ENCODE data around the gene TEKT3.

TEKT3 gene

GRCh38 chr17:15341385-15341849, at the start of gene TEKT3:
Gene TEKT3, minus strand, starts transcription at chr17:15341597. Its CDS starts 10,012 bp downstream, at chr17:15331585.
- FAIRE-seq (no peak), DNase-seq (ENCODE audit: extremely low spot score, insufficient read length, low read depth) (no peak)

GRCh38 chr17:15388356-15389041, 47.1 kb upstream of the TEKT3 start:
- DNase-seq (ENCODE audit: extremely low spot score, insufficient read length, low read depth) (no peak), FAIRE-seq (no peak)

- no peak for FAIRE-seq
- no peak for DNase-seq (ENCODE audit: extremely low spot score, insufficient read length, low read depth)
Measured at GRCh38 chr17:15386083-15386482, 44.7 kb upstream of the TEKT3 start.

- DNase-seq (ENCODE audit: extremely low spot score, insufficient read length, low read depth) (no peak), FAIRE-seq (no peak)
Measured at GRCh38 chr17:15385305-15385704, 43.9 kb upstream of the TEKT3 start.

DNA sequence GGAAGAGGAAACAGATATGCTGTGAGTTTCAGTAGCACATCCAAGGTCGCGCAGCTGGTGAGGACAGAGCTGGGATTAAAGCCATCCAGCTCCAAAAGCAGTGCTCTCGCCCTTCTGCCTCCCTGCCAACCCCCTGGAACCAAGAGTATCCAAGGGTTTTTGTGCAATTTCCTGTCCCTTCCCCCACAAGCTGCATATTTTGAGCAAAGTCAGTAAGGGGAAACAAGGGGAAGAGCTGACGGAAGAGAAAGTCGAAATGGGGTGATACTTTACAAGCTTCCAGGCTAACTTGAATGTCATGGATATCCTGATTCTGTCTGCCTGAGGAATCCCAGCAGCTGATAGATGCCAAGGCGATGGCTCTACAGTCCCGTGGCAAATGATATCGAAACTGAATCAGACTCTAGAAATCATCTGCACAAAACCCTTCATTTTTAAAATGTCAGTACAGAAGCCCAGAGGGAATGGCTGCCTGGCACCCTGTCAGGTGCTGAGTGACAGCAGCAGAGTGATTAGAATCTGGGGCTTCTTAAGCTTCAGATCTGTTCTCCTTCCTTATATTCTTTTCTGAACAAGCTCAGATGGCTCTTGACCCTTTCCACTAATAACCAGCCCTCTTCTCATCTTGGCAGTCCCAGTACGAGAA, 42.9 kb upstream of the TEKT3 start:
- FAIRE-seq, result no peak
- no peak for DNase-seq (ENCODE audit: extremely low spot score, insufficient read length, low read depth)

GRCh38 chr17:15382914-15383313, 41.5 kb upstream of the TEKT3 start:
- FAIRE-seq (no peak), DNase-seq (ENCODE audit: extremely low spot score, insufficient read length, low read depth) (no peak)

DNA sequence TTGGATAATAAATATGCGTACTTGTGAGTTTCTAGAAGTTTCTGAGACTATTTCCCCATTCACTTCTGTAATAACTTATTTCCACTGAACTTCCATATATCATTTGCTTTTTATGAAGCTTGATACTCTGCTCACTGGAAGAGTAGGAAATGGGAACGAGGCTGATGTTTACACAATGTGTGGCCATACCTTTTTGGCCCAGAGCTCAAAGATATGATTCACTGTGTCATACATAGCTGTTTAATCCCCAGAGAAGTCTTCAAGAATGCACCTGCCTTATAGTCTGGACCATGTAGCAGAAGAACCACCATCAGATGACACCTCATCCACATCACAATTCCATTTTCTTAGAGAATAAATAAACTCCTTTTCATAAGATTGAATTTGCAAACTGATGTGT, 40.3 kb upstream of the TEKT3 start:
- no peak for FAIRE-seq

DNA sequence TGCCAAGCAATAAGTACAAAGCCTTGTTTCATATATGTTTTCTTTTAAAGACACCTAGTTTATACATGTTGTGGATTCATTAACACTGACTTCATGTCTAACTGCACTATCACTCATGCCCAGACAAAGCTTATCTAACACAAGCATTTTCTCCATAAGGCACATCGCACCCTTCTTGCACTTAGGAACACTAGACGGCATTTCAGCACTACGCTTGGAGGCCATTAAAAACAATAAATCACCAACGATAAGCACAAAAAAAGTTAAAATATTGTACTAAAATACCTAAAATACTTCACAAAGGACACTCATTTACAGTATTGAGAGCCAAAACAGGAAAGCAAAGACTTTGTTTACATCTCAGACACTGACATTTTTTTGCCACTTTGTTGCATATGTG, 39.0 kb upstream of the TEKT3 start:
- DNase-seq (ENCODE audit: extremely low spot score, insufficient read length, low read depth) (no peak), FAIRE-seq (no peak)

More for the DNA sequence above, 40.3 kb upstream of the TEKT3 start:
- no peak for DNase-seq (ENCODE audit: extremely low spot score, insufficient read length, low read depth)

- FAIRE-seq (no peak), DNase-seq (ENCODE audit: extremely low spot score, insufficient read length, low read depth) (no peak)
Measured at GRCh38 chr17:15379659-15380058, 38.3 kb upstream of the TEKT3 start.

GRCh38 chr17:15378243-15378642, 36.8 kb upstream of the TEKT3 start:
- DNase-seq (ENCODE audit: extremely low spot score, insufficient read length, low read depth), result no peak
- FAIRE-seq, result no peak

- FAIRE-seq (no peak), DNase-seq (ENCODE audit: extremely low spot score, insufficient read length, low read depth) (no peak)
Measured at GRCh38 chr17:15377616-15378015, 36.2 kb upstream of the TEKT3 start.

DNA sequence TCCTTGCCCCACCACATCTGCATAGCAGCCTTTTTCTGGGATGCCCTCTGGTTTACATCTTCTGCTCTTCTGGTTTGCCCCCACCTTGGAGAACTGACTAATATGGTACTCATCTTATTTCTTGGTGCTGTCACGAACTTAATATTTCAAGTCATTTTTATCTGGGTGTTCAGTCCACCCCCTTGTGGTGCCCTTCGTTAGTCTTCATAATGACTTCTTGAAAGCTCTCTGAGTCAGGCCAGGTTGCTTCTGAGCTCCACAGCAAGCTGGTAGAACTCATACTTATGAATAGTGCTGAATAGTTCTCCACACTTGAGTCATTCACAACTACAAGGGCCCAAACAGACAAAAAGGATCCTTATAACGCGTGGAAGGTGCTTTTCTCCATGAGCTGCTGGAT, 35.8 kb upstream of the TEKT3 start:
- no peak for FAIRE-seq
- no peak for DNase-seq (ENCODE audit: extremely low spot score, insufficient read length, low read depth)

GRCh38 chr17:15371376-15372130, 30.2 kb upstream of the TEKT3 start:
- no peak for DNase-seq (ENCODE audit: extremely low spot score, insufficient read length, low read depth)
- FAIRE-seq, result no peak

- no peak for FAIRE-seq
Measured at GRCh38 chr17:15368600-15368999, 27.2 kb upstream of the TEKT3 start.

DNA sequence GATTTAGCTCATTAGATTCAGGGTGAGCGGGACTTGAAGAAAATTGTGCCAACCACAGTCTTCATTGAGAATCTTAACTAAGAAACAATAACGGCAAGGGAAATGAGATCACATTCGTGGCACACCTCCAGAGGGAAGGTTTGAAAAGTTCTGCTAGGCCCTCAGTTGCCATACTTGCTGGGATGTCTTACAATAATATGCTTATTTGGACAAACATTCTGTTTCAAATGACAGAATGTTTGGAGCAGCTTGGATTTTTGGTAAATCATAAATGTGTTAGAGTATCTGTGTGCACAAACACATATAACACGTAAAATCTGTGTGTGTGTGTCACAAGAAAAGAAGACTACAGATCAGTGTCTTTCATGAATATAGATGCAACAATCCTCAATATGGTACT, 24.6 kb upstream of the TEKT3 start:
- FAIRE-seq (no peak), DNase-seq (ENCODE audit: extremely low spot score, insufficient read length, low read depth) (no peak)

More at GRCh38 chr17:15368600-15368999, 27.2 kb upstream of the TEKT3 start:
- no peak for DNase-seq (ENCODE audit: extremely low spot score, insufficient read length, low read depth)

- no peak for FAIRE-seq
Measured at GRCh38 chr17:15364615-15365014, 23.2 kb upstream of the TEKT3 start.

GRCh38 chr17:15363702-15364101, 22.3 kb upstream of the TEKT3 start:
- no peak for FAIRE-seq
- no peak for DNase-seq (ENCODE audit: extremely low spot score, insufficient read length, low read depth)

More at GRCh38 chr17:15364615-15365014, 23.2 kb upstream of the TEKT3 start:
- no peak for DNase-seq (ENCODE audit: extremely low spot score, insufficient read length, low read depth)

- FAIRE-seq, result no peak
- no peak for DNase-seq (ENCODE audit: extremely low spot score, insufficient read length, low read depth)
Measured at GRCh38 chr17:15361592-15361991, 20.2 kb upstream of the TEKT3 start.

GRCh38 chr17:15361151-15361550, 19.8 kb upstream of the TEKT3 start:
- no peak for FAIRE-seq
- DNase-seq (ENCODE audit: extremely low spot score, insufficient read length, low read depth), result no peak

DNA sequence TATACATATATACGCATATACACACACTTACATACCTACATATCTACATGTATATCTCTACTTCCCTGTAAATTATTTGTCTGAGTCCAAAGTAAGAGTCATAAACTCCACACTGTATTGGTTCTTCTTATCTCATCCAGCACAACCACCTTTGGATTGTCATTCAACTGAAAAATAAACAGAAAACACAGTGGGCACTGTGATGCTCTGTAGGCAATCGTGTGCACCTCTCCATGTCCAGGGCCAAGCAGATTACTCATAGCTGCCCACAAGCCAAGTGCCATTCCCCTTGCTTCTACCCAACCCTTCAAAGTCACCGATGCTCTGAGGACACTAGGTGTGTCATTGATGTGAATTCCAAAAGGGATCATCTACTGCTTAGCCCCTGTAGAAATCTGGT, 12.9 kb upstream of the TEKT3 start:
- FAIRE-seq (no peak), DNase-seq (ENCODE audit: extremely low spot score, insufficient read length, low read depth) (no peak)

DNA sequence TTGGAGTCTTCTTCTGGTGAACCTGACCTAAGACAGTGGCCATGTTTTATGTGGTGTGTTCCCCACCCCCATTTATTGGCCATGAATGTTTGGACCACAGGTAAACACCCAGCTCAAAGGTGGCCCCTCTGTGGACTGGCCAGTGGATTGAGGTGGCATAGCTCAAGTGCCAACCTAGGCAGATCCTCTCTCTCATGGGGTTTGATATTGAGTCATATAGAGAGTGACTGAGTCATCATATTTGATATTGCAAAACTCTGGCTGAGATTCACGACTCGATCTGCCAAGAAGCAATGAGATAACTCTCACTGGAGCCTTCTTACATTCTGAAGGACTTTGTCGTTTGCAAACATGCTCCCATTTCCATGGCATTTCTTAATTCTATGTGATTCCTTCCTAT, 10.5 kb upstream of the TEKT3 start:
- DNase-seq (ENCODE audit: extremely low spot score, insufficient read length, low read depth), result no peak
- FAIRE-seq, result no peak
